ENCODE measurements around the gene GUCA2A. TPM values are rescaled to one million over a fixed set of nuclear protein-coding genes. Genes with fewer than 3 reads are reported as not detected.
A peak's percentile ranks its signal among the peaks of the same experiment; 100 is the strongest.

GUCA2A gene
- total and polyA plus RNA-seq, 2 of the 4 experiments (the other 2 are of a cell fraction): not detected

- DNase-seq: no peak
- no peaks in the 10 kb centered on the region for H3K4me1 ChIP-seq (ENCODE audit: control insufficient read depth, insufficient read depth, low read length)
- H4K8ac ChIP-seq (ENCODE audit: low read depth in 2 of 2, low read length in 2 of 2): no peak overlapping the region
- no peaks in the 10 kb centered on the region for H3K36me3 ChIP-seq (ENCODE audit: control insufficient read depth, insufficient read depth, low read length)
- H4K5ac ChIP-seq (ENCODE audit: low read depth, low read length): no peak overlapping the region
- ChIA-PET POLR2A (ENCODE audit: unreplicated experiment) (no interaction called here), CTCF (no interaction called here)
- no peak overlapping the region for H2AK5ac ChIP-seq (ENCODE audit: low read depth, low read length)
- no peak overlapping the region for H2BK5ac ChIP-seq (ENCODE audit: low read depth, low read length, poor library complexity, severe bottlenecking)
- TF ChIP-seq USF2 (IDR thresholded peaks at IDR 0.05; ENCODE audit: low read depth, low read length) (no peak), SMC3 (IDR thresholded peaks at IDR 0.05; ENCODE audit: low read depth, low read length) (no peak), FOS (IDR thresholded peaks at IDR 0.05; ENCODE audit: low read depth, low read length) (no peak), MXI1 (IDR thresholded peaks at IDR 0.05; ENCODE audit: borderline replicate concordance, low read depth, low read length) (no peak)
- no peak overlapping the region for H2BK15ac ChIP-seq (ENCODE audit: low read depth, low read length)
- no peak overlapping the region for H2BK20ac ChIP-seq (ENCODE audit: low read depth, low read length)
- dilution Hi-C loops (cut with HindIII; ENCODE audit: low sequenced_read_pairs, unreplicated experiment): no loop called here
- no peak for ATAC-seq (ENCODE audit: low read depth)
- no peak overlapping the region for H3K14ac ChIP-seq (replicated peaks; ENCODE audit: low read depth, low read length)
- 0 out of 2 replicates have a peak, but pooled peaks cover 3% of the 10 kb centered on the region for H3K9me1 ChIP-seq (ENCODE audit: insufficient read depth, low read length)
- H2AFZ ChIP-seq (replicated peaks; ENCODE audit: low read length, poor library complexity): no peak overlapping the region
- H3K23ac ChIP-seq (ENCODE audit: low read depth, low read length): no peak overlapping the region
- peaks cover 21% of the 10 kb centered on the region for H3K27me3 ChIP-seq (ENCODE audit: control insufficient read depth, insufficient read depth, low read length)
- H3K56ac ChIP-seq (ENCODE audit: extremely low read depth, insufficient read depth, low read length): no peak overlapping the region
- WGBS, 2 experiments (ENCODE audit: extremely low coverage in 2 of 2, insufficient read length in 1 of 2): 70% methylated on average over 3 of the region's 7 CpGs; no CpG with 5 or more reads in 1 of the 2 experiments
- no peaks in the 10 kb centered on the region for H3K79me1 ChIP-seq (ENCODE audit: low read depth in 1 of 2, low read length in 2 of 2)
- no TSS peak for BruUV-seq (replicated peaks)
- intact Hi-C loops (cut with micrococcal nuclease): no loop called here
- no peak overlapping the region for H3K9ac ChIP-seq (ENCODE audit: low read depth, low read length)
- H2AK9ac ChIP-seq (replicated peaks; ENCODE audit: low read depth, low read length, poor library complexity): peak overlapping the region; percentile 24
- no peak overlapping the region for H3K4me2 ChIP-seq (ENCODE audit: low read depth, low read length)
- H4K20me1 ChIP-seq (ENCODE audit: insufficient read depth, low read length): no peaks in the 10 kb centered on the region
- in situ Hi-C loops (cut with MboI; ENCODE audit: low sequenced_read_pairs): no loop called here
- H4K91ac ChIP-seq (ENCODE audit: insufficient read depth, low read depth, low read length): no peak overlapping the region
- H3K4ac ChIP-seq (ENCODE audit: low read depth, low read length): no peak overlapping the region
- no peak overlapping the region for H2BK120ac ChIP-seq (ENCODE audit: low read depth, low read length)
- no peak overlapping the region for H3K4me3 ChIP-seq (ENCODE audit: insufficient read depth, low read depth, low read length)
- H3K9me3 ChIP-seq (ENCODE audit: control insufficient read depth, insufficient read depth, low read length): peaks cover 5% of the 10 kb centered on the region; the same call in 1 of the 2 replicates
- H3K18ac ChIP-seq (ENCODE audit: low read depth, low read length): no peak overlapping the region
- no peak overlapping the region for H3K27ac ChIP-seq (ENCODE audit: insufficient read depth, low read length)
Observed at GRCh38 chr1:42157667-42158066, 6.9 kb downstream of the GUCA2A start.

Measured in IMR-90 (cell line).